NCI-H446 treated with DMSO at 0.1 percent for 48 hours (cell line): ENCODE measurements around the gene TCERG1L.
"Not testable (repeated sequence)": the region's sequence is repeated elsewhere in the genome, so short reads cannot be mapped to it uniquely, and the experiment has no call there.

Experiments
- DNase-seq: peaks from one replicate; lab custom pipeline; 2025; lab: John Stamatoyannopoulos, UW

The TCERG1L gene

GRCh38 chr10:131100418-131101410 lies 210.8 kb downstream of the TCERG1L start:
- not testable (repeated sequence) for DNase-seq

- DNase-seq: no peak
Measured at GRCh38 chr10:131099028-131099726, 212.3 kb downstream of the TCERG1L start.

GRCh38 chr10:131098416-131098952 lies 213.0 kb downstream of the TCERG1L start:
- no peak for DNase-seq

GRCh38 chr10:131096031-131096430 lies 215.5 kb downstream of the TCERG1L start:
- DNase-seq: no peak

GRCh38 chr10:131095313-131095580 lies 216.3 kb downstream of the TCERG1L start:
- DNase-seq: no peak

- DNase-seq: no peak
Measured at GRCh38 chr10:131094527-131095312, 216.8 kb downstream of the TCERG1L start.

- DNase-seq: no peak
Measured at GRCh38 chr10:131093795-131094366, 217.6 kb downstream of the TCERG1L start.

- no peak for DNase-seq
Measured at GRCh38 chr10:131093346-131093745, 218.2 kb downstream of the TCERG1L start.

- no peak for DNase-seq
Measured at GRCh38 chr10:131092876-131093275, 218.6 kb downstream of the TCERG1L start.

- no peak for DNase-seq
Measured at GRCh38 chr10:131092386-131092785, 219.1 kb downstream of the TCERG1L start.

GRCh38 chr10:131091682-131092081 lies 219.8 kb downstream of the TCERG1L start:
- DNase-seq: no peak

GRCh38 chr10:131090761-131091661 lies 220.5 kb downstream of the TCERG1L start:
- no peak for DNase-seq

- no peak for DNase-seq
Measured at GRCh38 chr10:131089861-131090260, 221.7 kb downstream of the TCERG1L start.

- no peak for DNase-seq
Measured at GRCh38 chr10:131089150-131089549, 222.4 kb downstream of the TCERG1L start.

GRCh38 chr10:131088619-131089018 lies 222.9 kb downstream of the TCERG1L start:
- DNase-seq: no peak

GRCh38 chr10:131087464-131088215 lies 223.9 kb downstream of the TCERG1L start:
- DNase-seq: no peak

GRCh38 chr10:131086511-131086910 lies 225.0 kb downstream of the TCERG1L start:
- DNase-seq: no peak

- DNase-seq: no peak
Measured at GRCh38 chr10:131086094-131086493, 225.4 kb downstream of the TCERG1L start.

- DNase-seq: no peak
Measured at GRCh38 chr10:131085091-131085860, 226.2 kb downstream of the TCERG1L start.
